ENCODE results near the gene RBFOX1. TPM values are rescaled to one million over a fixed set of nuclear protein-coding genes. Genes with fewer than 3 reads are reported as not detected.

The RBFOX1 gene
- total RNA-seq, 1 donor from 2014 or later: not detected

- H3K9me3 Mint-ChIP-seq (ENCODE audit: unreplicated experiment): peaks cover 29% of the 10 kb centered on the region
- no peak for DNase-seq (ENCODE audit: extremely low spot score, unreplicated experiment)
- H3K4me1 Mint-ChIP-seq (ENCODE audit: unreplicated experiment): no peaks in the 10 kb centered on the region
- H3K36me3 Mint-ChIP-seq (ENCODE audit: unreplicated experiment): no peaks in the 10 kb centered on the region
- no peak overlapping the region for H3K27ac Mint-ChIP-seq (ENCODE audit: unreplicated experiment)
- no peak overlapping the region for H3K4me3 Mint-ChIP-seq (ENCODE audit: unreplicated experiment)
- TF ChIP-seq CTCF (IDR thresholded peaks at IDR 0.05): no peak
- H3K27me3 Mint-ChIP-seq (ENCODE audit: unreplicated experiment): no peaks in the 10 kb centered on the region
These were observed 248.5 kb downstream of the RBFOX1 start for GRCh38 chr16:7581175-7581574.

GRCh38 chr16:7583396-7583795 lies 250.8 kb downstream of the RBFOX1 start:
- Mint-ChIP-seq H3K4me1 (ENCODE audit: unreplicated experiment) (no peaks in the 10 kb centered on the region), H3K36me3 (ENCODE audit: unreplicated experiment) (no peaks in the 10 kb centered on the region), H3K27ac (ENCODE audit: unreplicated experiment) (no peak overlapping the region), H3K4me3 (ENCODE audit: unreplicated experiment) (no peak overlapping the region), H3K27me3 (ENCODE audit: unreplicated experiment) (no peaks in the 10 kb centered on the region), H3K9me3 (ENCODE audit: unreplicated experiment) (peaks cover 32% of the 10 kb centered on the region)
- no peak for DNase-seq (ENCODE audit: extremely low spot score, unreplicated experiment)
- TF ChIP-seq CTCF (IDR thresholded peaks at IDR 0.05): no peak

DNA sequence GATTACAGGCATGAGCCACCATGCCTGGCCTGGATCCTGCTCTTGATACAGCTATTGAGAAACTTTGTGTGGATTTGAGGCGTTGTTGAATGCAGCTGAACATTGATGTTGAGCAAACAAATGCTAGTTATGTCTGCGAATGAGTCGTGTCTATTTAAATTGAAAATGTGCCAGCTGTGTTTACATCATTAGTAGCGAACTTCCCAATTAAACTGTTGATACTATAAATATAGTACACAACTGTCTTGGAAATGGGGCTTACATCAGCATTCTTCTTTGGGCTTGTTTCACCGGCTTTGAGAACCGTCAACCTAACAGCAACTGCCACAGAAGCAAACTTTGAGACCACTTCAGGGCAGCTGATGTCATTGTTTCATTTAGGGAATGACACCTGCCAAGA lies 251.9 kb downstream of the RBFOX1 start:
- TF ChIP-seq CTCF (IDR thresholded peaks at IDR 0.05): no peak
- Mint-ChIP-seq H3K27me3 (ENCODE audit: unreplicated experiment) (no peaks in the 10 kb centered on the region), H3K9me3 (ENCODE audit: unreplicated experiment) (peaks cover 32% of the 10 kb centered on the region), H3K27ac (ENCODE audit: unreplicated experiment) (no peak overlapping the region), H3K36me3 (ENCODE audit: unreplicated experiment) (no peaks in the 10 kb centered on the region), H3K4me3 (ENCODE audit: unreplicated experiment) (no peak overlapping the region), H3K4me1 (ENCODE audit: unreplicated experiment) (no peaks in the 10 kb centered on the region)
- DNase-seq (ENCODE audit: extremely low spot score, unreplicated experiment): no peak

DNA sequence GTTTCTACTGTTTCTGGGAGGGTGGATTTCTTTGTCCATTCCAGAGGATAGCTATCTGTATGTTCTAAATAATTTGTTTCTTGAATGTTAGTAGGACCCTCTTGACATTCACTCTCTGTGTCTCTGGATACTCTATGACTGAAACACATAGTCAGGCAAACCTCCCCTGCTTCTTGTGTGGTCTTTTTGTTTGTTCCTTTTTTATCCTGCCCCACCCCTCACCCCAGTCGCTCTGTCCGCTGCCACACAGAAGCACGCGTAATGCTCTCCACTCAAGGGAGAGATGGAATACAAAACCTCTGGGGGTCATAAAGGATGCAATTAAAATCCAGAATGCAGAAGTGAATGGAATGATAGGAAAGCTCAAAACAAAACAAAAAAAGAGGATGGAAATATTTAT lies 253.1 kb downstream of the RBFOX1 start:
- no peaks in the 10 kb centered on the region for H3K36me3 Mint-ChIP-seq (ENCODE audit: unreplicated experiment)
- no peak for DNase-seq (ENCODE audit: extremely low spot score, unreplicated experiment)
- TF ChIP-seq CTCF (IDR thresholded peaks at IDR 0.05): no peak
- peaks cover 29% of the 10 kb centered on the region for H3K9me3 Mint-ChIP-seq (ENCODE audit: unreplicated experiment)
- H3K4me1 Mint-ChIP-seq (ENCODE audit: unreplicated experiment): no peaks in the 10 kb centered on the region
- no peak overlapping the region for H3K4me3 Mint-ChIP-seq (ENCODE audit: unreplicated experiment)
- H3K27me3 Mint-ChIP-seq (ENCODE audit: unreplicated experiment): no peaks in the 10 kb centered on the region
- H3K27ac Mint-ChIP-seq (ENCODE audit: unreplicated experiment): no peak overlapping the region

DNA sequence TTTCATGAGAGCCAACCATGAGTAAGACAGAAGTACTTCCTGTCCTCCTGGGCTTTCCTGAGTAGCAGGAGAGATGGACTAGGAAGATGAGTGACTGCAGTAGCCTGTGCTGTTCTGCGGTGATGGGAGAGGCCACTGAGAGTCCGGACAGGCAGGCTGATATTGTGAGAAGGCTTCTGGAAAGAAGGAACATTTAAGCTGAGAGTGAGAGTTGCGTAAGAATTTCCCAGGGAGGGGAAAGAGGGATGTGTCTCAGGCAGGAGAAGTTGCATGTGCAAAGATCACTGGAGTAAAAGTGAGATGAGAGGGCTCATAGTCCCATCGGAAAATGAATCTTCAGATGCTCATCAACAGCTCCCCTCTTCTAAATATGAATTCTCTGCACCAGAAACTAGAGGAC lies 258.3 kb downstream of the RBFOX1 start:
- Mint-ChIP-seq H3K36me3 (ENCODE audit: unreplicated experiment) (no peaks in the 10 kb centered on the region), H3K4me3 (ENCODE audit: unreplicated experiment) (no peak overlapping the region), H3K27ac (ENCODE audit: unreplicated experiment) (no peak overlapping the region), H3K4me1 (ENCODE audit: unreplicated experiment) (no peaks in the 10 kb centered on the region), H3K27me3 (ENCODE audit: unreplicated experiment) (no peaks in the 10 kb centered on the region), H3K9me3 (ENCODE audit: unreplicated experiment) (peaks cover 15% of the 10 kb centered on the region)
- TF ChIP-seq CTCF (IDR thresholded peaks at IDR 0.05): no peak
- no peak for DNase-seq (ENCODE audit: extremely low spot score, unreplicated experiment)
